Activated naive CD8-positive, alpha-beta T cell treated with anti-CD3 and anti-CD28 coated beads, Interleukin-2, amount 50 U/mL, for 24 hours (primary cell): ENCODE results near the gene SORCS2.

Source experiments
- ATAC-seq: fragments of 150-1000 bp; cut with Tn5 transposase; one replicate; pipeline ENCODE4 v1.10.0; 2021
- DNase-seq: peaks from one replicate; pipeline ENCODE4 v3.0.0; 2021
- H3K27ac Mint-ChIP-seq: one replicate; pipeline ENCODE4 v1.8.0; 2021; ENCODE audit warnings: mild to moderate bottlenecking, mixed read lengths
- H3K27me3 Mint-ChIP-seq: one replicate; pipeline ENCODE4 v1.8.0; 2021; ENCODE audit warnings: mixed read lengths
- H3K36me3 Mint-ChIP-seq: one replicate; pipeline ENCODE4 v1.8.0; 2021; ENCODE audit warnings: low read depth, mixed read lengths
- H3K4me1 Mint-ChIP-seq: one replicate; pipeline ENCODE4 v1.8.0; 2021; ENCODE audit warnings: mixed read lengths
- H3K4me3 Mint-ChIP-seq: one replicate; pipeline ENCODE4 v1.8.0; 2021; ENCODE audit warnings: mild to moderate bottlenecking, moderate library complexity, mixed read lengths
- H3K9me3 Mint-ChIP-seq: one replicate; pipeline ENCODE4 v1.8.0; 2021; ENCODE audit warnings: mixed read lengths

The SORCS2 gene

DNA sequence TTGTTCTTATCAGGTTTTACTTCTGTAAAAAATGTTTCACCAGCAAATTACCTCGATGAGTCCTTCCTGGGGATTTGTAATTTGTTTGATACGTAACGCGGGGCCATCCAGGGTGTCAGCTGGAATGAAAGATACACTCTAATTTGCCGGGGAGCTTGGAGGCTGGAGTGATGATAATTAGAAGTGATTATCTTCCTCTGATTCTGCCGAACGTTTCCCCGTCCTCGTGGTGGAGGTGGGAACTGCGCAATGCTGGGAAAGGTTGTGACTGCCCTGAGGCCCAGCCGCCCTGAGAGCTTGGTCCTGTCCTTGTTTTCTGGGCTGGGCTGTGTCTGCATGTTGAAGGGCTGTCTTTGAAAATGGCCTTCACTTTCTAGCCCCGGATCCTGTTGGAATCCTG, 48.0 kb downstream of the SORCS2 start:
- Mint-ChIP-seq H3K4me3 (no peak overlapping the region), H3K27ac (no peak overlapping the region), H3K9me3 (no peaks in the 10 kb centered on the region), H3K4me1 (no peaks in the 10 kb centered on the region), H3K27me3 (peaks cover 7% of the 10 kb centered on the region), H3K36me3 (no peaks in the 10 kb centered on the region)
- ATAC-seq = no peak
- no peak for DNase-seq

DNA sequence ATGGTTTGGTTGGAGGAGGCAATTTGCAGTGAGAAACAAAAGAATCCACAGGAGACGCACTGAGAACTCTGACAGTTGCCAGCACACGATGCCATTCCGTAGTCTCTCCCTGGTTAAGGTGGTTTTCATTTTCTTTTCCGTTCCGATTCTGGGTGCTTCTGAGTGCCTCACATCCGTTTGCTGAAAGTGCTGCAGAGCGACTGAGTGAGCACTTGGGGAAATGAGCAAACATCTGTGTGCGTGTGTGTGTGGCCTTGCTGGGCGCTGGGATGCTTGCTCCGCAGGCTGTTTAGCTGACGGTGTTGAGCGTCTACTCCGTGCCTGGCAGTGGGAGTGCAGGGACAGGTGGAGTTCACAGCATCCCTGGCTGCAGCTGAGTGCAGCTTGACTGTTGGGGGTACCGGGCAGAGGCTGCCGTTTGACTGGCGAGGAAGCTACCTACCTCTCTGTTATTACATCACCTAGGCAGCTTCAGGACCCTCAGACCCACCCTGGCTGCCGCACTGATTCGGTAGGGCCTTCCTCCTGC, 49.3 kb downstream of the SORCS2 start:
- Mint-ChIP-seq H3K9me3 (no peaks in the 10 kb centered on the region), H3K4me1 (no peaks in the 10 kb centered on the region), H3K36me3 (no peaks in the 10 kb centered on the region), H3K27ac (no peak overlapping the region), H3K27me3 (peaks cover 7% of the 10 kb centered on the region), H3K4me3 (no peak overlapping the region)
- ATAC-seq (no peak), DNase-seq (no peak)

DNA sequence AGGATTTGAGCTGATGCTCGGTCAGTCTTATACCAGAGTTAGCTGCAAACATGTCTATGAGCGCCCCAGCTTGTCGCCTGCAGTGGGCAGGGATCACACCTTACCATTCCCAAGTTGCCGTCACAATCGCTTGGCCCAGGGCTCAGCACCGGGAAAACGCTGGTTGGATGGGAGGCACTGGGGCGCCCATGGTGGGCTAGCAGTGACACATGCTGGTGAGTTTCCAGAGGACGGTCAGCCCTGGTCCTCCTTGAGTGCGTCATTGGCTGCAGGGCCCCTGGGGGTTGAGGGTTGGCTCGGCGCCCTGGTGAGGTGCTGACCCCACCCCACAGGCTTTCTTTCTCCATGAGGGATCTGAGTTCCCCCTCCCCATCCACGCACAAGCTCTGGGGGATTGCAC, 50.4 kb downstream of the SORCS2 start:
- no peaks in the 10 kb centered on the region for H3K36me3 Mint-ChIP-seq
- DNase-seq (no peak), ATAC-seq (no peak)
- peaks cover 7% of the 10 kb centered on the region for H3K27me3 Mint-ChIP-seq
- H3K9me3 Mint-ChIP-seq = no peaks in the 10 kb centered on the region
- H3K4me1 Mint-ChIP-seq = no peaks in the 10 kb centered on the region
- H3K4me3 Mint-ChIP-seq = no peak overlapping the region
- no peak overlapping the region for H3K27ac Mint-ChIP-seq

DNA sequence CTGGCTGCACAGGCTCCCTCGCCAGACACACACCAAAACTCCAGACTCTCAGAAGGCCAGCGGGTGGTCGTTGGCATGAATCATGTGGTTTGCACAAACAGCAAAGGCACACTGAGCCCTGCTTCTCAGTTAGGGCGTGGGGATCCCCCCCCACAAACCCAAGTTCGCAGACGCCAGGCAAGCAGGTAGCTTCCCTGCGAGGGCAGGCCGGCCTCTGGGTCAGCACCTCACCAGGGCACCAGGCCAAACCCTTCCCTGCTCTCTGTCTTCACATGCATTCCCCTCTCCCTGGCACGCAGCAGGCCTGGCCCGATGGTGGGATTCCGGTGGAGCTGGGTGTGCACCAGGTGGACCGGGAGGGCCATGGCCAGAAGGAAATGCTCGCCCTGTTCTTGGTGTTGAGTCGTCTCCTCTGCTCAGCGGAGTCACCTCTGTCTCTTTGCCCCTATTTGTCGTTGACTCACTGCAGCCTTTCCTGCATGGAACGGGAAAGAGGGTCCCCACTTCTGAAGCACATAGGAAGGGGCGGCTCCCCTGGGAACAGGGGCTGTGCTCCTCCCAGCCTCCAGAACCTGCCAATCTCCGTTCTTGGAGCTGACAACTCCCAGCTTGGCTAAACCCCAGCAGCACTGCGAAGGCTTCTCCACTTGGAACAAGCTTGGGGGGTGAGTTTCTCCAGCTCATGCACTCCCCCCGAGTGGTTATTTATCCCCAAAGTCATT, 51.4 kb downstream of the SORCS2 start:
- Mint-ChIP-seq H3K27me3 (peaks cover 7% of the 10 kb centered on the region), H3K9me3 (no peaks in the 10 kb centered on the region), H3K36me3 (no peaks in the 10 kb centered on the region), H3K4me3 (no peak overlapping the region), H3K27ac (no peak overlapping the region), H3K4me1 (no peaks in the 10 kb centered on the region)
- ATAC-seq = no peak
- DNase-seq = no peak

DNA sequence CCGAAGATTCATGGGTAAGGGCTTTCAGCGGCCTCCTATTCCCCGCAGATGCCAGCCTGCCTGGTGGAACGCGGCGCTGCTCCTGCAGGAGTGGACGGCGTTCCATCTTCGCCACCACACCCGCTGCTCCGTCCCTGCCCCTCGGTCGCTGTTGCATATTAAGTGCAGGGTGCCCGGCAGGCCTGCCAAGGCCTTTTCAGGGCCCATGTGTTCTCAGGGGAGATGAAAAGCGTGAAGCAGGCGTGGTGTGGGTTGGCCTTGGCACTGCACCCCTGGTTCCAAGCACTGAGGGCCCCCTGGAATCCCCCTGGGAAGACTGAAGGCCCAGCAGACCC, 52.0 kb downstream of the SORCS2 start:
- ATAC-seq = no peak
- H3K4me3 Mint-ChIP-seq = no peak overlapping the region
- H3K9me3 Mint-ChIP-seq = no peaks in the 10 kb centered on the region
- H3K4me1 Mint-ChIP-seq = no peaks in the 10 kb centered on the region
- peaks cover 7% of the 10 kb centered on the region for H3K27me3 Mint-ChIP-seq
- no peak for DNase-seq
- H3K36me3 Mint-ChIP-seq = no peaks in the 10 kb centered on the region
- no peak overlapping the region for H3K27ac Mint-ChIP-seq

DNA sequence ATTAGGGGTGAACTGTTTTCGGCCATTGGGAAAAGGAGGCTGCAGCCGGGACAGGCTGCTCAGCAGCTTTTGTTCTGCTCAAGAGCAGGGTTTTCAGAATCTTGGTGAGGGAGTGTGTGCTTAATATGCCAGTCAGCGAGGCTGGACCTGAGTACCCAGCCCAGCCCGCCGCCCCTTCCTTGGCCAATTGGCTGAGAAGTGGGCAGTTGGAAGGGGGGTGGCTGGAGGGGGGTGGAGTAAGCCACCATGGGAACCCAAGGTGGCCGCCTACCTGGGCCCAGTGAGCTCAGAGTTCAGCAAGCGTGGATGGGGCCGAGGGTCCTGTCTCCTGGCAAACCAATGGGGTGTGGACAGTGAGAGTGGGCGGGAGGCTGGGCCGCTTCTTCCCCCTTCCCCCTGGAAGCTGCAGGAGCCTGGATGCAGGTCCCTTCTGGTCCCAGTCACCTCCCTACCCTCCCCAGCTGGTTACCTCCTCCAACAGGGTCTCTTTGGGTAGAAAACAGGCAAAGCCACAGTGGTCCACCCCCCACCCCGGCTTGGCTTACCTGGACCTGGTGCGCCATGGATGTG, 52.5 kb downstream of the SORCS2 start:
- Mint-ChIP-seq H3K36me3 (no peaks in the 10 kb centered on the region), H3K4me1 (no peaks in the 10 kb centered on the region), H3K27ac (no peak overlapping the region), H3K9me3 (no peaks in the 10 kb centered on the region), H3K27me3 (peaks cover 7% of the 10 kb centered on the region), H3K4me3 (no peak overlapping the region)
- no peak for ATAC-seq
- no peak for DNase-seq

DNA sequence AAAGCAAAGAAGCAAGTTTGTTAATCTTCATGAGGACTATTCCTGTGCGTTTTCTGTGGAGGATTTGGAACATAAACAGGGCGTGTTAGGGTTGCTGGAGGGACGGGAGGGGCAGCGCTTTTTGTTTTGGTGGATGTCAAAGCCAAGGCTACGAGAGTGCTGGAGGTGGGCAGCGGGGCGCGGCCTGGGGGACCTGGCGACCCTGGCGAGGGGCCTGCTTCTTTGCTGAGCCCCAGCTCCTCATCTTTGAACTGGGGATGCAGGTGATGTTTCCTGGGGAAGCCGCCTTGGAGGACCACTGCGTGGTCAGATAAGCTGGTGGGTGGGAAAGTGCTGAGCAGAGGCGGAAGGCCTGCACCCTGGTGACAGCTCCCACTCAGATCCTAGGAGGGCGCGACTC, 55.2 kb downstream of the SORCS2 start:
- H3K4me1 Mint-ChIP-seq = no peaks in the 10 kb centered on the region
- no peaks in the 10 kb centered on the region for H3K9me3 Mint-ChIP-seq
- H3K36me3 Mint-ChIP-seq = no peaks in the 10 kb centered on the region
- H3K27me3 Mint-ChIP-seq = peaks cover 2% of the 10 kb centered on the region
- ATAC-seq = no peak
- H3K27ac Mint-ChIP-seq = no peak overlapping the region
- DNase-seq = no peak
- H3K4me3 Mint-ChIP-seq = no peak overlapping the region

DNA sequence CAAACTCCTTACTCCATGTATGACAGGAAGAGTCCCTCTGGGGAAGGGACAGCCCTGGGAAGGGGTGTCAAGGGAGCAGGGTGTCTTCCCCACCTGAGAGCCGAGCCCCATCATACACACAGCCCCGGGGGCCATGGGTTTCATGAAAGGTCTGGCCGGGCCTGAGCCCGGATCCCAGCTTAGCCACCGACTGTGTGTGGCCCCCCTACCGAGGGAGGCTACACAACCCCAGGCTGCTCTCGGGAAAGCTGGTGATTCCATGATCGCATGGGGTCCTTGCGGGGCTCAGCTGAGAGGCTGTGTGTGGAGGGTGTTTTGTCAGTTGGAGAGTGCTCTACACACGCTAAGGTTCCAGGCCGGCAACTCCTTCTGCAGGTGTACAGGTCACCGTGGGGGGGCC, 55.6 kb downstream of the SORCS2 start:
- Mint-ChIP-seq H3K4me1 (no peaks in the 10 kb centered on the region), H3K36me3 (no peaks in the 10 kb centered on the region), H3K9me3 (no peaks in the 10 kb centered on the region), H3K27me3 (peaks cover 2% of the 10 kb centered on the region), H3K27ac (no peak overlapping the region), H3K4me3 (no peak overlapping the region)
- ATAC-seq (no peak), DNase-seq (no peak)

DNA sequence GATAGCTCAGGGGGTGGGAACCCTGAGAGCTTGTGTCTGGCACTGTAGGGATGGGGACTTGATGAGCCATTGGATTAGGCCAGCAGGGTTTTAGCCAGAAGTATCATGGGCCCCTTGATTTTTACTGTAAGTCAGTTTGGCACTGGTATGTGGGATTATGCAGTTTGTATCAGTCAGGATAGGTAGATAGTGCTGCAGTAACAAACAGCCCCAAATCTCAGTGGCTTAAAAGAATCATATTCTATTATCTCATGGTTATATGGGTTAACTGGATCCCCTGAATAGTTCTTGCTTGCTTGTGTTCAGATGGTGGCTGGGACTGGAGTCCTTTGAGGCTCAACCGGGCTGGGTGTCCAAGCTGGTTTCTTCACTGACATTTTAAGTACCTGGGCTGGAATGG, 56.5 kb downstream of the SORCS2 start:
- DNase-seq (no peak), ATAC-seq (no peak)
- Mint-ChIP-seq H3K36me3 (no peaks in the 10 kb centered on the region), H3K27me3 (peaks cover 2% of the 10 kb centered on the region), H3K9me3 (no peaks in the 10 kb centered on the region), H3K4me3 (no peak overlapping the region), H3K27ac (no peak overlapping the region), H3K4me1 (no peaks in the 10 kb centered on the region)

DNA sequence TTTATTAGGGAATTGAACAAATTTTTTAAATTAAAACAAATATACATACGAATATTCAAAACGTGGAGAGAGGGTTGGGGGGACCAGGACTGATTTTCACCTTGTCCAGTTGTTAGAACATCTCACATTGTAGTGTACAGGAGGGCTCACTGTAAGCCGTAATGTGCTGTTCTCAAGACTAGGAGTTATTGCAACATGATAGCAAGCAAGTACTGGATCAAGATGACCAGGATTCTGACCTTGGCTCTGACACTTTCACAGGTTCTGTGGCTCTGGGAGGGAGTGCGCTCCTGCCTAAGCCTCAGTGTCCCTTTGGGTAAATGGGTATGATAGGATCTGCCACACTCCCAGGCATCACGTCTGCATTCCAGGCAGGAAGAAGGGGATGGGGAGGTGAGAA, 59.0 kb downstream of the SORCS2 start:
- Mint-ChIP-seq H3K4me1 (no peaks in the 10 kb centered on the region), H3K36me3 (no peaks in the 10 kb centered on the region), H3K27ac (no peak overlapping the region), H3K9me3 (no peaks in the 10 kb centered on the region), H3K27me3 (peaks cover 2% of the 10 kb centered on the region), H3K4me3 (no peak overlapping the region)
- no peak for ATAC-seq
- no peak for DNase-seq

DNA sequence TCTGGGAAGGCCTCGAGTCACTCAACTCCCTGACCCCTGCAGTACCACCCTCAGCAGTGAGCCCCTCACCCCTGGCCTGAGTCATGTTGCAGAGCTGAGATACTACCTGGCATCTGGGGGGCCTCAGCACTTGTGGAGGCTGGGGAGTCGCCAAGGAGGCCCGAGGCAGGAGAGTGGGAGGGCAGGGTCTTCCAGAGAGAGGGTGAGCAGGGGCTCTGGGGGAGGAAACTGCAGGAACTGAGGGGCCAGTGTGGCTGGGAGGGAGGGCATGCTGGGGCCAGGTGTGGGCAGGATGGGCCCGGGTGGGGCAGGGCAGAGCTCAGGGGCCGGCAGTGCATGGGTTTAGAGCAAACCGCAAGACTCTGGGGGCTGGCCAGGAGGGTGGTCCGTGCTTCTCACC, 59.7 kb downstream of the SORCS2 start:
- Mint-ChIP-seq H3K27ac (no peak overlapping the region), H3K36me3 (no peaks in the 10 kb centered on the region), H3K4me1 (no peaks in the 10 kb centered on the region), H3K4me3 (no peak overlapping the region), H3K27me3 (peaks cover 2% of the 10 kb centered on the region), H3K9me3 (no peaks in the 10 kb centered on the region)
- DNase-seq (no peak), ATAC-seq (no peak)

DNA sequence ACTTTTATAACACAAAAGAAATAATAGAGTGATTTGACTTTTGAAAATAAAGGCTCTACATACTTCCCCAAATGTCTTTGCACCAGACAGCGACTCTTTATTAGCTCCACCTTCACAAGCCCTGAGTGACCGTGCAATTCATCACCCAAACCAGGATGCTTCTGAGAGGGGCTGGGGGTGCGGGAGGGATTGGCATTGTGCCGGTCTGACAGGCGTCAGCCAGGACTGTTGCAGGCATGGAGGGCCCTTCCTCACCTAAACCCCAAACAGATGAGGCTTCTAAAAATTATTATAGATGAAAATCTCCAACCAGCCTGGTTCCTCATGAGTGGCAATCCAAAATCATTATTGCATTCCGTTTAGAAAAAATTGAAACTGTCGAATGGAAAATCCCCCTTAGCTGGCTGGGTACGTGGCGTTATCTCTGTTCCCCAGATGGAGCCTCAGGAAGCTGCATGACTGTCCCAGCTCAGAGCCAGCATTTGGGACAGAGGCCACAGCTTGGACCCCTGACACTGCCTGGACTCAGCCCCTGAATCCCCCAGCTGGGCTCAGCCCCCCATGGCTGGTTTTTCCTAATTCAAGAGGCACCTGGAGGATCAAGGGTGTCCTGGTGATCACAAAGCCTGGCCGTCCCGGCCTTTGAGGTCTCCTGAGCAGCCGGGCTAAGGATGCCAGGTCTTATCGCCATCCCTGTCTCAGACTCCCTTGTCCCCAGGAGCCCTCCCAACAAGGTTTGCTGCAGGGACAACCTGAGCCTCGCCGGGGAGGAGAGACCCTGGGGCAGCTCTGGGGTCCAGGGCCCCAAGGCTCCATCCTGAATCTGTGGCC, 60.4 kb downstream of the SORCS2 start:
- Mint-ChIP-seq H3K27ac (no peak overlapping the region), H3K4me1 (no peaks in the 10 kb centered on the region), H3K9me3 (no peaks in the 10 kb centered on the region), H3K4me3 (no peak overlapping the region), H3K27me3 (peaks cover 2% of the 10 kb centered on the region), H3K36me3 (no peaks in the 10 kb centered on the region)
- ATAC-seq (no peak), DNase-seq (no peak)

DNA sequence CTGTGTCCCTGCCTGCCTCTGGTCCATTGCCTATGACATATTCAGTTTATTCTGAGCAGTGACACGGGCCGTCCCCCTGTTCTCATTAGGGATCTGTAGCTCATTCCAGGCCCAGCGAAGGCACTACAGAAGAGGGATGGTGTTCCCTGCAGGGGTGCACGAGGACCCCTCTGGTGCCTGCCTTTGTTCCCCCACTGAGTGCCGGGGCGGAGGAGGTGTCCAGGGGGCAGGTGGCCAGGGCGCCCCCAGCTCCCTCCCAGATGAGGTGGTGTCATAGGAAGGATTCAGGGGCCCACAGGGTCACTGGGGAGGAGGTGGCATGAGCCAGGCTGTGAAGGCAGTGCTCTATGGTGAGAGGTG, 61.0 kb downstream of the SORCS2 start:
- no peak for DNase-seq
- no peak overlapping the region for H3K27ac Mint-ChIP-seq
- ATAC-seq = no peak
- H3K27me3 Mint-ChIP-seq = peaks cover 3% of the 10 kb centered on the region
- no peaks in the 10 kb centered on the region for H3K36me3 Mint-ChIP-seq
- H3K4me3 Mint-ChIP-seq = no peak overlapping the region
- no peaks in the 10 kb centered on the region for H3K9me3 Mint-ChIP-seq
- H3K4me1 Mint-ChIP-seq = no peaks in the 10 kb centered on the region

DNA sequence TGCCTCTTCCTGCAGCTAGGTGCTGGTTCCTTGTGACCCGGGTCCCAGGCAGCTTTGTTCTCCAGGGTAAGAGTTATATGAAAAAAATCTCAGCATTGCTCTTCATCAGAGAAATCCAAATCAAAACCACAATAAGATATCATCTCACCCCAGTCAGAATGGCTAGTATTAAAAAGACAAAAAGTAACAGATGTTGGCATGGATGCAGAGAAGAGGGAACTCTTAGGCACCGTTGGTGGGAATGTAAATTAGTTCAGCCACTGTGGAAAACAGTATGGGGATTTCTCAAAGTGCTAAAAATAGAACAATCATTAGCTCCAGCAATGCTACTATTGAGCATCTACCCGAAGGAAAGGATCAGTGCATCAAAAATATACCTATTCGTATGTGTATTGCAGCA, 61.5 kb downstream of the SORCS2 start:
- Mint-ChIP-seq H3K36me3 (no peaks in the 10 kb centered on the region), H3K4me1 (no peaks in the 10 kb centered on the region), H3K9me3 (no peaks in the 10 kb centered on the region), H3K27me3 (peaks cover 3% of the 10 kb centered on the region), H3K27ac (no peak overlapping the region), H3K4me3 (no peak overlapping the region)
- DNase-seq (no peak), ATAC-seq (no peak)
